Stimulated activated CD4-positive, alpha-beta T cell treated with anti-CD3 and anti-CD28 coated beads, Interleukin-4, amount 100 ng/mL, for 24 hours (primary cell): ENCODE data around the gene UBE2G2.

Experiments
- DNase-seq: peaks from one replicate; pipeline ENCODE4 v3.0.0-alpha.2; 2020

The UBE2G2 gene

GRCh38 chr21:44742418-44743153 lies 59.0 kb downstream of the UBE2G2 start:
- no peak for DNase-seq

GRCh38 chr21:44741921-44742320 lies 59.7 kb downstream of the UBE2G2 start:
- DNase-seq, result no peak

DNA sequence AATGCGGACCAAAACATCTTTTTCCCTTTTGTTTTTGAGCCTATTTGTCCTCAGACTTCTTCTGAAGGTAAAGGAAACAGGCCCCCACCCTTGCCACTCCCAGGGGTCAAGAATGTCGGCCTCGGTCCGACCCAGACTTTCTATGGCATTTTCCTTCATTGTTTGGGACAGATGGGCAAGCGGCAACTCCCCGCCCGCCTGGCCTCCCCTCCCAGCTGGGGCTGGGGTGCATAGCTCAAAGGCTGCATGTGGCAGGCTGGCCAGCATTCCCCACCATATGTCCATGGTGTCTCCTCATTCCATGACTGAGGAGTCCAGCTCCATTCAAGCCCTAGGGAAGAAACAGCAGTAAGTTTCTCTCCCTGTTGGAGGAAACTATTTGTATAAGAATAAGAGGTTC lies 60.9 kb downstream of the UBE2G2 start:
- DNase-seq, result no peak

DNA sequence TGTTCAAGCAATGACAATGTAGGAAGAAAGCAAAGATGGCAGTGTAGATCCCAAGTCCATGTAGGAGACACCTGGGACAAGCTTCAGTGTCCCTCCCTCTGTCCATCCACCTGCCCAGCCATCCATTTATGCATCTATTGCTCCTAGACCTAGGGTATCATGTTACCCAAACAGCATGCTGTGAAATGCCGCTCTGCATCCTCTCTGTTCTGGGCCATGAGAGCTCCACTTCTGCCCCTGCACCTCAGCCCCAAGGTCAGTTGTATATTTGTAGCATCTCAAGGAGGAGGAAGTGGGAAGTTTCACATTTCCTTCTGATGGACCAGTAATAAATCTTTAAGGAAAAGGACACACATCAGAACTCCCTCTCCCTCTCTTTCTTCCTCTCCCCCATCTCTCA lies 62.3 kb downstream of the UBE2G2 start:
- DNase-seq, result no peak

- no peak for DNase-seq
Measured at GRCh38 chr21:44738621-44739020, 63.0 kb downstream of the UBE2G2 start.

GRCh38 chr21:44737706-44738354 lies 63.8 kb downstream of the UBE2G2 start:
- no peak for DNase-seq

DNA sequence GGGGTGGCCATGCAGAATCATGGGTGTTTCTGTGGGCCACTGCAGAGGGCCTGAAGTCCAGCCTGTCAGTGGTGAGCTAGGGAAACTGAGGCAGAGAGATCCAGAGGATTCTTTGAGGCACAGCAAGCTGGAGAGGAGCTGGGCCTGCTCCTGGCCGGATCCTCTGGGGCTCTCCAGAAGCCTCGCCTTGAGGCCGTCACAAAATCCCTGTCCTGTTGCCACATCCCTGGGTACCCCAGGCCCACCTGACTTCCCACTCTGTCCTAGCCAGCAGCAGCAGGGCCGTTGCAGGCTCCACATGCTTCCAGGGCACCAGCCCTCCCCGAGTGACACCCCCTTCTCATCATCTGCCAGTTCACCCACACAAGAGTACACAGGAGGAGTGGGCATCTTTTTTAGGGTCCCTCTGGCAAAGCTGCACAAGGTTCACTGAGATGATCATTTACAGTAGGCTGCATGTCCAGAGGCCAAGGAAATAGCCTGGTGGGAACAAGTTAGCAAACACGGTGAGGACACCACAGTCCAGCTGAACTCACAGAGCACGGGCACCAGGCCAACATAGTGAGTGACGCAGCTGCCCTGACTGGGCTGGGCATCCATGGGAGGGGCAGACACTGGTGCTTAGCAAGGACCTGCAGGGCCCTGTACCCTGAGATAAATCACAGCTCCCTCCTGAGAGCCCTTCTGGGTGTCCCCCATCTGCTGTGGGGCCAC lies 65.2 kb downstream of the UBE2G2 start:
- DNase-seq, result no peak

DNA sequence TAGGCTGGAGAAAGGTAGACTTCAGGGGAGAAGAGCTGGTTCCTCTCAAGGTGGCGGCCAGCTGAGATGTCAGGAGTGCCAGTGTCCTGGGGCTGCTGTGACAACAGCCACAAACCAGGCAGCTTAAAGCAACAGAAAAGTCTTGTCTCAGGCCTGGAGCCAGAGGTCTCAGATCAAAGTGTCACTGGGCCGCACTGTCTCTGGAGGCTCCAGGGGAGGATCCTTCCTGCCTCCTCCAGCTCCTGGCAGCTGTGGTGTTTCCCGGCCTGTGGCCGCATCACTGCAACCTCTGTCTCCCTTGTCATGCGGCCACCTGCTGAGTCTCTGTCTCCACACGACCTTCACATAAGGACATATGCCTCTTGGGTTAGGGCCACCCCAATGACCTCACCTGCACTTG lies 65.8 kb downstream of the UBE2G2 start:
- no peak for DNase-seq

GRCh38 chr21:44734841-44735240 lies 66.8 kb downstream of the UBE2G2 start:
- DNase-seq, result no peak

DNA sequence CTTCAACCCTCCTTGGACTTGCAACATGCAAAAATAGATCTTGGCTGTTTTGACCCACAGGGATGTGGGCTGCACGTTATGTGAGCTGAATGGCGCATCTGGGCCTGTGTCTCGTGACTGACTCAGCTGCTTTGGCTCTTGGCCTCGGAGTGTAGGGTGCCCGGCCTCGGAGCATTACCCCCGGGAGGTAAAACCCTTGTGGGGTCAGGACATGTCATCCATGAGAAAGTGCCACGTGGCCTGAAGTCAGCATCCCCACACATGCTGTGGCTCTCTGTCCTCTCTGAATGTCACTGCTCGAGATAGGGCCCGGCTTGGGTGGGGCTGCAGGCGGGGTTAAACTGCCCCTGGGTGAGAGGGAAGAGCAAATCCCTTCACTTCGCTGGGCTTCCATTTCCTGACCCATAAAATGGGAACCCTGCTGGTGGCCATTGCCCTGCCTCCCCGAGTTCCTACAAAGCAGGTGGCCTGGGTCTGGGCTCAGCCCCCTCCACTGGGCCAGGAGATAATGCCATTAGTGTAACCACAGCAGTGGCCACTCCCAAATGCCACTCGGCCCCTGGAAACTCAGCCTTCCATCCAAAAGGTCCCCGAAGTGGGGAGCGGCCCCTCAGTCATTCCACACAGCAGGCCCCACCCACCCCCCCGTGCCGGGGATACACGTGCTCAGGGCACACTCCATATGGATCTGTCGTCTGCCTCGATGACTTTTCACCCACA lies 67.4 kb downstream of the UBE2G2 start:
- DNase-seq, result no peak

- no peak for DNase-seq
Measured at GRCh38 chr21:44732956-44733355, 68.7 kb downstream of the UBE2G2 start.

- DNase-seq, result no peak
Measured at GRCh38 chr21:44732263-44732662, 69.4 kb downstream of the UBE2G2 start.

GRCh38 chr21:44730951-44731579 lies 70.6 kb downstream of the UBE2G2 start:
- DNase-seq, result no peak

GRCh38 chr21:44730028-44730395 lies 71.6 kb downstream of the UBE2G2 start:
- DNase-seq, result no peak

DNA sequence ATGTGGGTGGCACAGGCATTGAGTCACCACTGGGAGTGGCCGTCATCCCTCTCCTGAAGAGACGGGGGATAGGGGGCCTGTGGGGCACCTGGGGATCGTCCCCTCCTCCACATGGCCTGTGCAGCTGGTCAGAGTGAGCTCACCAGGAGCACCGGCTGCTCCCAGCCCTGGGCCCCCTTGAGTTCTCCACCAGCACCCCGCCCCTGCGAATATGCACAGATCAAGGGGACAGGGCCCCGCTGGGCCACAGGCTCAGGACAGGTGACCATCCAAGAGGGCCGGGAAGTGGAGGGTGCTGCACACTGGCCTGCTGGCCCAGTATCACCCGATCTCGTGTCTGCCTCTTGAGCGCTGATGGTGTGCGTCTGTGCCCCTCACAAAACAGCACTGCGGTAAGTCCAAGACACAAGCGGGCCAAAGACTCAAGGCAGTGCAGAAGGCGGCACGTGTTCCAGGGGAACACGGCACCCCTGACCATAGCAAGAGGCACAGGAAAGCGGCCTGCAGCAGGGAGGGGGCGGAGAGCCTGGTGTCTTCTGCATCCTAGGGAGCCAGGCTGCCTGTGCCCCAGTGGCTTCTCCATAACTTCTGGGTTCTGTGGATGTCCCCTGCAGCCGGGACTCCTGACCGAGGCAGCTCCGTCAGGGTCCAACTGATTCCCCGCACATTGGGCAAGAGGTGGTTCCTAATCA lies 72.1 kb downstream of the UBE2G2 start:
- no peak for DNase-seq

DNA sequence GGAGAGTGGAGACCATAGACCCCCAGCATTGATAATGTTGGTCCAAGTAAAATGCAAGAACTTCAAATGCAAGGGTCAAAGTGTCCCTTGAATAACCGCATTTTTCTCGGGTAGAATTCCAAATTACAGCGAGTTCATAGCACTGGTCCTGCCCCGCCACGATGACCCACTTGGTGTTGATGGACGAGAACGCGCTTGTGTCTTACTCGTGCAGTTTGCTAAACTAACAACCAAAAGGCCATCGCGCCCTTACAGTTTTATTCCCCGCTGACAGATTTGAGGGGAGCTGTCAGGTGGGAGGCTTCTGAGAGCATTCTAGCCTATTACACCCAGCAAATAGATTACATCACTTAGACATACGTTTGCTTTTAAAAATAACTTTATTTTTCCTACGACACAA lies 72.9 kb downstream of the UBE2G2 start:
- DNase-seq, result no peak

DNA sequence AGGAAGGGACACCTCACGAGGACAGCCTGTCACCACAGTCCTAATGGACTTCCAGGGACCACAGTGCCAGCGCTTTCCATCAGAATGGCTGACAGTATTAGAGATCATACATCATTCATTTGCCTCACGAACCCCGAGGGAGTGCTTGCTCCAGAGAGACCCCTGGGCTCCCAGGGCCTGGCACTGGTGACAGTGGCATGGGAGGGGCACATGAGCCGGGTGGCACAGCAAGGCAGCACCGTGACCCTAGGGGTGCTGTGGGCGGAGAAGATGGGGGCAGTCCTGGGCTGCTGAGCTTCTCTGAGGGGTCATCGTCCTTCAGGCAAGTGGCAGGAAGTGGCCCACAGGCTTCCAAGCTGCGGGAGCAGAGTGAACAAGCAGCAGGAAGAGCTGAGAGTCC lies 73.9 kb downstream of the UBE2G2 start:
- DNase-seq, result no peak

GRCh38 chr21:44727321-44727720 lies 74.3 kb downstream of the UBE2G2 start:
- no peak for DNase-seq

DNA sequence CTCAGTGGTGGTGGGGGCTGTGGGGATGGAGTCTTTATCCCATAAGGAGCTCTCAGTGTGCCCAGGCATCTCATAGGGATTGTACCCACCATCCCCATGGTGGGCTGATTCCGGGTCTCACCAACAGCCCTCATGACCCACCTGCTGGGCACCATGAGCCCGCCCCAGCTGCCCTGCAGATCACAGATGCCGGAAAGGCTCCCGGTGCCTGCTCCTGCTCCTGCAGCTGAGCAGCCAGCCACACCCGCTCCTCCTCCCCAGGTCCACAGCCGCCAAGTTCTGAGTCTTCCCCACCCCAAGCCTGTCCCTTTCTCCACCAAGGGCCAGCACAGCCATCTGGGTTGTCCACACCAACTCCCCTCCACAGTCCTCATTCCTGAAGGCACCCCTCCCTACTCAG lies 74.8 kb downstream of the UBE2G2 start:
- no peak for DNase-seq

DNA sequence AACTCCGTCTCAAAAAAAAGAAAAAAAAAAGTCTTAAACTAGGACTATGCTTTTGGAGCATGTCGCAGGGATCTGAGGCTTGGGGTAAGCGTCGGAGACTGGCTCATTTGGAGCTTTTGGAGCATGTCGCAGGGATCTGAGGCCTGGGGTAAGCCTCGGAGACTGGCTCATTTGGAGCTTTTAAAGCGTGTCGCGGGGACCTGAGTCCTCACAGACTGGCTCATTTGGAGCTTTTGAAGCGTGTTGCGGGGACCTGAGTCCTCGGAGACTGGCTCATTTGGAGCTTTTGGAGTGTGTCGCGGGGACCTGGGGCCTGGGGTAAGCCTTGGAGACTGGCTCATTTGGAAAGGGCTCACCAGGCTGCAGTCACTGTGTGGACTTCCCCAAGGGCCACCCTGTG lies 76.7 kb downstream of the UBE2G2 start:
- no peak for DNase-seq

GRCh38 chr21:44724196-44724595 lies 77.4 kb downstream of the UBE2G2 start:
- DNase-seq, result no peak
